Right lobe of liver (tissue), 4 donors: Measurements from ENCODE around the gene ZNF764.

ENCODE experiments used
- CTCF ChIP-seq, 4 donors: fragments of 200-600 bp in 3 of 4; fragments of 450-650 bp in 1 of 4; IDR thresholded peaks; one replicate each; pipeline versions ENCODE4 v1.5.1 to v1.8.0; 2016 to 2022; ENCODE audit warnings: antibody characterized with exemption in 4 of 4, mild to moderate bottlenecking in 2 of 4
- POLR2A ChIP-seq: fragments of 450-650 bp; IDR thresholded peaks from one replicate; pipeline ENCODE4 v1.6.1; 2017; ENCODE audit warnings: antibody characterized with exemption, mild to moderate bottlenecking
- donor health status: DM: no; HTN: no; CAD: no.
- donor health status: DM: no; HTN: no; CAD: no.
- donor health status: DM: no; HTN: yes; CAD: no.

- TF ChIP-seq POLR2A (no peak), CTCF (IDR thresholded peaks at IDR 0.05) (no peak)
Observed at GRCh38 chr16:30581457-30581856, 23.3 kb upstream of the ZNF764 start.
